ENCODE measurements around the gene SLC4A1.

- TF ChIP-seq POLR2A (IDR thresholded peaks at IDR 0.05; ENCODE audit: low read depth, low read length): no peak
- TF ChIP-seq CTCF (IDR thresholded peaks at IDR 0.05; ENCODE audit: extremely low read depth in 1 of 2, insufficient read depth in 1 of 2, low read depth in 1 of 2, low read length in 2 of 2): no peak
- TF ChIP-seq POLR2AphosphoS5 (IDR thresholded peaks at IDR 0.05; ENCODE audit: insufficient read depth, low read depth, low read length): no peak
- no peak for TF ChIP-seq EZH2 (IDR thresholded peaks at IDR 0.05; ENCODE audit: borderline replicate concordance, low read depth, low read length, severe bottlenecking)
- TF ChIP-seq MYC (IDR thresholded peaks at IDR 0.05; ENCODE audit: low read depth, low read length): no peak
These were observed 43.7 kb upstream of the SLC4A1 start for GRCh38 chr17:44311562-44312181.

Data from endothelial cell of umbilical vein (primary cell).